Activated CD4-positive, CD25-positive, alpha-beta regulatory T cell treated with anti-CD3 and anti-CD28 coated beads, Interleukin-2, amount 50 U/mL, for 24 hours (primary cell): ENCODE results near the gene GNG13.
"Not testable (repeated sequence)": the region's sequence is repeated elsewhere in the genome, so short reads cannot be mapped to it uniquely, and the experiment has no call there.

Experiments
- ATAC-seq, 2 donors: fragments of 150-1000 bp; cut with Tn5 transposase; one replicate each; pipeline ENCODE4 v1.10.0; 2021; ENCODE audit warnings: mild to moderate bottlenecking in 1 of 2, moderate library complexity in 1 of 2

The GNG13 gene

DNA sequence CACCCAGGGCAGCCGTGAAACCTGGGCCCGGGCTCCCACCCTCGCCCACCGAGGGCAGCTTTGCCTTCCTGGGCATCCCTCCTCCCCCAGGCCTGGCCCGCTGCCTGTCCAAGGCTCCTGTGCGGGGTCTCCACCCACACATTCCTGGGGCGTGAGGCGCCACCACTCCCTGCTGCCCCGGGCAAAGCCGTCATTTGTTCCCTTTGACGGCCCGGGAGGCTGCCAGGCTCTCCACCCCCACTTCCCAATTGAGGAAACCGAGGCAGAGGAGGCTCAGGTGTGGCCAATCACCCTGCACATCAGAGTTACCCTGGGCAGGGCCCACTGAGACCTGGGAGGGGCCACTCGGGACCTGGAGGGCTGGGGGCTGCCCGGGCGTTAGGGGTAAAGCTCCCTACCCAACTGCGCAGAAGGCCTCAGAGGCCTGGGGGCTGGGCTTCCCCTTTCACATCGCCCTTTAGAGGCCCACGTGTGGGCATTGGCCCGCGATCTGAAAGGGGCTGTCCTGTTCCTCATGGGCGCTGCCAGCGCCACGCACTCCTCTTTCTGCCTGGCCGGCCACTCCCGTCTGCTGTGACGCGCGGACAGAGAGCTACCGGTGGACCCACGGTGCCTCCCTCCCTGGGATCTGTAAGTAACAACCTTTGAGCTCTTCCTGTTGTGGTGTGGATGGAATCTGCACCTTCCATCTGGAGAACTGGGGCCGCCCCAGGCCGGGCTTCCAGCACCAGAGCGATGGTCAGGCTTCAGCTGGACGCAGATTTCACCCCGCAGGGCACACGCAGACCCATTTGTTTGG is 39.8 kb downstream of the GNG13 start, which contains the start of gene MSLN:
MSLN (plus strand) TSS at position 190 of the 799 bp plus-strand sequence. CDS start 1,947 bp downstream, outside the sequence.
- no peak for ATAC-seq

DNA sequence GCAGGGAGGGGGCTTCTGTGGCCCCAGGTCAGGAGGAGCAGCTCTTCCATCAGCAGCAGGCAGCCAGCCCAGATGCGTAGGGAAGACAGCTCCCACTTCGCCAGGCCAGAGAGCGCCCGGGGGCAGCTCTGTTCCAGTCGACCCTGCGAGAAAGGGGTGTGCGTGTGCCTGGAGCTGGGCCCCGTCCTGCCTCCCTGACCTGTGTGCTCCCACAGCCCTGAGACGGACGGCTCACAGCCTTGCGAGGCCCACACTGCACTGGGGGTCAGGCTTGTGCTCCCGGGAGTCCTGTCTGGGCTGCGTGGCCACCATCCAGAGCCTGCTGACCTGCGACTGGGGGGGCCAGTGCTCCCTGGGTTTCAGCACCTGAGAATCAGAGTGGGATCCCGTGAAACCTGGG is 40.5 kb downstream of the GNG13 start:
- ATAC-seq, result no peak

DNA sequence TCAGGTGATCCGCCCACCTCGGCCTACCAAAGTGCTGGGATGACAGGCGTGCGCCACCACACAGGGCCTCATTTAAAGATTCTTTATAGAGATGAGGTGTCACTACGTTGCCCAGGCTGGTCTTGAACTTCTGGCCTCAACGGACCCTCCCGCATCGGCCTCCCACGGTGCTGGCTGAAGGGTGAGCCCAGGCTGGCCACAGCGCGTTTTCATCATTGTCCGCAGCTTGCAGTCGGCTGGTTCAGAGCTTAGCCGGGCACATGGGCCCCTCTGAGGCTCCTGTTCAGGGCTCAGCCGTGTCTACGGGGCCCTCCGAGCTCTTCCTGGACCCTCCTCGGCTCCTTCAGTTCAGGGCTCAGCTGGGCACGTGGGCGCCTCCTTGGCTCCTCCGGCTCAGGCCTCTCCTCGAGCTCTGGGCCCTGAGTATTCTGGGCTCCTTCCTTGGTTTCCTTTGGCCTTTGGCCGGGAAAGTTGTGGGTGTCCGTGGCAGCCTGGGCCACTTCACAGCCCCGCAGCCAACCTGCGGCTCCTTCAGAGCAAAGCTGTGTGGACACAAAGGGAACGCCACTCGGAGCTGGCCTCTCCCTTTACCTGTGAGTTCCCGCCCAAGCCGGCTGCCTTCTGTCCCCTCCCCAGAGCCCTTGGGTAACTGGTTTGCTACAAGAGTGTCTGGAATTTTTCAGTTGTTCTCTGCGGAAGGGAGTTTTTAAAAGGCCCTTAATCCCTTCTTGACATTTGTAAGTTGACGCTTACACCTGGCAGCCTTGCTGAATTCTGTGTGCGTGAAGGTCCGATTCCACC is 41.2 kb downstream of the GNG13 start:
- ATAC-seq, result no peak

DNA sequence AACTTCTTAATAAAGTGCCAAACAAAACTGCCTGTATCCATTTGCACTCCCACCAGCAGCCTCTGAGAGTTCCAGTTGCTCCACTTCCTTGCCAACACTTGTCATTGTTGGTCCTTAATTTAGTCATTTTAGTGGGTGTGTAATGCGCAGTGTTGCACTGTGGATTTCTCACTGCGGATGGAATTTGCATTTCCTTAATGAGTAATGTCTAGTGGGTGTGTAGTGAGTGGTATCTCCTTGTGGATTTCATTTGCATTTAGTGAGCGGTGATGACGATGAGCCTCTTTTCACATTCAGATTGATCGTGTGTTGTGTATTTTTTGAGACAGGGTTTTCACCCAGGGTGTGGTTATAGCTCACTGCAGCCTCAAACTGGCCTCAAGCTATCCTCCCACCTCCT is 44.1 kb downstream of the GNG13 start:
- ATAC-seq, result no peak

DNA sequence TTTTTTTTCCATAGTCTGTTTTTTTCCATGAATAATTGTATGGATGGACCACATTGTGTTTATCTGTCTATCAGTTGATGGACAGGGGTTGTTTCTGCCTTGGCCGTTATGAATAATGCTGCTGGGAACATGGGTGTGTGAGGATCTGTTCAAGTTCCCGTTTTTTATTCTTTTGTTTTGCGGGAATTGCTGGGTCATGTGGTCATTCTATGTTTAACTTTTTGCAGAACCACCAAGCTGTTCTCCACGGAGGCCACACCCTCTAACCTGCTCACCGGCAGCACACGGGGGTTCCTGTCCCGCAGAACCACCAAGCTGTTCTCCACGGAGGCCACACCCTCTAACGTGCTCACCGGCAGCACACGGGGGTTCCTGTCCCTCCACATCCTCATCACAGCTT is 45.9 kb downstream of the GNG13 start:
- no peak for ATAC-seq

DNA sequence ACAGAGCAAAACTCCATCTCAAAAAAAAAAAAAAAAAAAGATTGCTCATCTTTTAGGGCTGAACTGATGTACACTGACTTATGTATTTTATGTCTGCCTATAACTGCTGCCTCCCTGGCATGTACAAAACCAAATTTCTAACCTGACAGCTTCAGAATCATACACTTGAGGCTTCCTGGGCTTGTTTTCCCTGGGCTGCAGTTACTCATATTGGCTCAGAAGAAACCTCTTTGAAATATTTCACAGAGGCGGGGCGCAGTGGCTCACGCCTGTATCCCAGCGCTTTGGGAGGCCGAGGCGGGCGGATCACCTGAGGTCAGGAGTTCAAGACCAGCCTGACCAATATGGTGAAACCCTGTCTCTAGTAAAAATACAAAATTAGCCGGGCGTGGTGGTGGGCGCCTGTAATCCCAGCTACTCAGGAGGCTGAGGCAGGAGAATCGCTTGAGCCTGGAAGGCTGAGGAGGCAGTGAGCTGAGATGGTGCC is 46.4 kb downstream of the GNG13 start:
- ATAC-seq, result not testable (repeated sequence)

DNA sequence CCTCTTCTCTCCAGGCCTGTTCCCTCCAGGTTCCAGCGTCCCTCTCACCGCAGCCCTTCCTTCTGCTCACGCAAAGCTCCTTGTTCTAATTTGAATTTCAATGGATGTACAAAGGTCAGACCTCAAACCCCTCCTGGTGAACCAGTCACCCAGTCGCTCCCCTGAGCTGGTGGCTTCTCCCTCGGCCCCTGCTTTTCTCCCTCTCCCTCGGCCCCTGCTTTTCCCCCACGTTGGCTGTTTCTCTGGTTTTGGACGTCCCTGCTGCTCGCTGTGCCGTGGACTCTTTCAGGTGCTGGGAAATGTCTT is 48.6 kb downstream of the GNG13 start:
- ATAC-seq, result no peak

DNA sequence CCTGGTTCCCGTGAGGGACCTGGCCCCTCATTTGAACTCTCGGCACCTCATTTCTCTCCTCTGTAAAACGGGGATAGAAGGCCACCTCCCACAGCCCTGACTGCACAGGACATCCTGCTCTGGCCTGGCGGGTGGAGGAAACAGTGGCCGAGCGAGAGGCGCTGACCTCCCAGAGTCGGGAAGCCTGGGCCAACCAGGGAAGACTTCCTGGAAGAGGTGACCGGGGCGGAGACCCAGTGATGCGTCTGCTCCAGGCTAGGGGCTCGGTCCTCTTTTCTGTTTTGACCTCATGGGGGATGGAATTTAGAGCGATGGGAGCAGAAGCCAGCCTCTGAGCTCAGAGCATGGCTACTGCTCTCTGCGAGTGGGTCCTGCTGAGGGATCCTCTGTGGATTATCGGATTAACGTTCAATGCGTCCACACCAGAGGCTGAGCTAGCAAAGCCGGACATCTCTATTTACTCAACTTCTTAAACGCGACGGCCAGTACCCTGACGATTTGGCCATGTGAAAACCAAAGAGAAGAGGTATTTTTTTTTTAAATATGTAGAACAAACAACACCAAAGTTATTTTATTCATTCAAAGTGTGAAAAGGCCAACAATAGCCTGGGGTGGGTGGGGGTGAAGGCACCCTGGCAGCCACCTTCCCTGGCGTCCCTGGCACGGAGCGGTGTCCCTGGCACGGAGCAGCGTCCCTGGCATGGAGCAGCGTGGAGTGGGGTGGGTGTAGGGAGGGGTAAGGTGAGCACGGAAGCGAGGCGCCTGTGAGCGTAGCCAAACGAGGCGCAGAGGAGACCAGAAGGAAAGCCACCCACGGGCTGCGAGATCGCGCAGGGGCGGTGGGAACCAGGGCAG is 49.2 kb downstream of the GNG13 start:
- no peak for ATAC-seq

DNA sequence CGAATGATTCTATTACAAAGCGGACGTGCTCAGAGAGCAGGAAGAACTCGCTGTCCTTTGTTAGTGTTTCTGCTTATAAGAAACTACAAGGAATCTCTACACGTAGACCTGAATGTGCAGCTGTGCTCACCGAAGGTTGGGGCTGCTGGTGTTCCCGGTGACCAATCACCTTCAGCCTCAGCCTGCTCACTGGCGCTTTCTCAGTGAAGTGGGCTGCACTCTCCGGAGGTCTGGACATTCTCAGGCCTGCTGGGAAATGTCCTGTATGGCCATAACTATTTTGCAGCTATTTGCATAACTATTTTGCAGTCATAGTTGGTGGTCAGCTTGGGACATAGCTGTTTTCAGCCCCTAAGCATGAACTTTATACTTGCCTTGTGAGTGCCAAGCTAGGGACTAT is 50.0 kb downstream of the GNG13 start:
- no peak for ATAC-seq

DNA sequence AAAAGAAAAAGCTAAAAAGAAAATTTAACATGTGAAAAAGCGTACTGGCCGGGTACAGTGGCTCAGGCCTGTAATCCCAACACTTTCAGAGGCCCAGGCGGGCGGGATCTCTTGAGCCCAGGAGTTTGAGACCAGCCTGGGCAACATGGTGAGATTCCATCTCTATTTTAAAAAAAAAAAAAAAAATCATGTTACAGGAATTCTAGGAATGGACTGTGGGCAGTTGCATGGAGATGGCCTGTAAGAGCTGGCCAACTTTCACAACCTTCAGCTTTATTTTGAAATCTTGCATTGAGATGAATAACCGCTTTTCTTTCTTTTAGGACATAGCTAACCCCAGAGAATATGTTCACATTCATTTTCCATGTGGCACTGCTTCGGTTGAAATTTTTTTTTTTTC is 51.5 kb downstream of the GNG13 start:
- ATAC-seq, result no peak
